H7 (cell line): Measurements from ENCODE around the gene OR6C65. TPM values are rescaled to one million over a fixed set of nuclear protein-coding genes. Genes with fewer than 3 reads are reported as not detected.
"Not testable (repeated sequence)": the region's sequence is repeated elsewhere in the genome, so short reads cannot be mapped to it uniquely, and the experiment has no call there.

Experiments
- DNase-seq: peaks from one replicate; pipeline ENCODE4 v3.0.0; 2012
- H3K27me3 ChIP-seq: 2 replicates; pipeline ENCODE4 v1.6.0; 2011; ENCODE audit warnings: mild to moderate bottlenecking, low read length; ENCODE audit not compliant: control insufficient read depth, insufficient read depth
- H3K36me3 ChIP-seq: replicated peaks from 2 replicates; pipeline ENCODE4 v1.5.1; 2011; ENCODE audit warnings: low read length; ENCODE audit not compliant: control insufficient read depth, insufficient read depth
- H3K4me3 ChIP-seq: 2 replicates; pipeline ENCODE4 v1.5.1; 2011; ENCODE audit warnings: low read depth, mild to moderate bottlenecking, control low read depth, low read length, moderate library complexity; ENCODE audit not compliant: insufficient read depth
- total RNA-seq: library from RNA; depleted of rRNA; stranded (reverse); fragments of >200 nt; shearing (Covaris generic); gene quantifications from 2 replicates; pipeline ENCODE4 v1.2.3, GENCODE V29; 2014; rRNA removed

The OR6C65 gene
- total RNA-seq = not detected in 2 replicates

DNA sequence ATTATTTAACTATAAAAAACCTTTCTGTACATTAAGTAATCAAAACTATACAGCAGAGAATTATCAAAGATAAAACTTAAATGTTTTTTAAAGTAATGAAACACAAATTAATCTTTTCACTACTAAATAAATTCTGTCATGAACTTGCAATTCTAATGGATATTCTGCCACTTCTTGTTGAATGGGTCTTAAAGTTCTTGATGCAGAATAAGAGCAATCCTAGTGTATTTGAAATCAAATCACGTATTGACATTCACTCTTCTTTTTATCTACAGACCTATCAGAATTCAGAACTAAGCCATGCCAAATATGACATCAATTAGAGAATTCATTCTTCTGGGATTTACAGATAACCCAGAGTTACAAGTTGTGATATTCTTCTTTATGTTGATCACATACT, at the start of gene OR6C65:
OR6C65 (plus strand) TSS at position 301 of the 400 bp plus-strand sequence; CDS start at position 301, 0 bp downstream.
- H3K36me3 ChIP-seq = no peaks in the 10 kb centered on the region
- no peaks in the 10 kb centered on the region for H3K27me3 ChIP-seq
- DNase-seq = no peak
- H3K4me3 ChIP-seq = no peak within 1 kb of the TSS

DNA sequence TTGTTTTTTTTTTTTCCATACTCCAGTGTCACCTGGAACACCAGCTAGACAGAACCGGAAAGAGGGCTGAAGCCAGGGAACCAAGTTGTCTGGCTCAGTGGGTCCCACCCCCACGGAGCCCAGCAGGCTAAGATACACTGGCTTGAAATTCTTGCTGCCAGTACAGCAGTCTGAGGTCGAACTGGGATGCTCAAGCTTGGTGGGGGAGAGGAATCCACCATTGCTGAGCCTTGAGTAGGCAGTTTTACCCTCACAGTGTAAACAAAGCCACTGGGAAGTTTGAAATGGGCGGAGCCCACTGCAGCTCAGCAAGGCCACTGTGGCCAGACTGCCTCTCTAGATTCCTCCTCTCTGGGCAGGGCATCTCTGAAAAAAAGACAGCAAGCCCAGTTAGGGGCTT, 45.0 kb upstream of the OR6C65 start:
- H3K4me3 ChIP-seq, DNase-seq, H3K36me3 ChIP-seq, H3K27me3 ChIP-seq: not testable (repeated sequence)

DNA sequence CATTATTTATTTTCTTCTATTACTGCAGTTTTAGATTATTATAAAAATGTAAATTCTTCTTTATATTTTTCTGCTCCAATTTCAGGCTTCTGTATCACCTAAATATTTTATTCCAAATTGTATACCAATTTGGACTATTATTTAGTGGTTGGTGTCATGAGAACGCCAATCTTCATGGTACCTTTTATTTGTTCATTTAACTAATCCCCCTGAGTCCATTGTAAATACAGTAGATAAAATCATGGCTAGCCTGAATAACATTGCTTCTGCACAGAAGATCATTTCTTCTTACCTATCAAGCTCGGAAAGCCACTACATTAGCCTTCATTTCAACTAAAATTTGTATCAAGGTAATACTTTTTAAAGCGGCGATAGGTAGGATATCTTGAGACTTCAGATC, 37.7 kb upstream of the OR6C65 start, which contains the start of gene OR6C75:
OR6C75 (plus strand) TSS at position 301 of the 400 bp plus-strand sequence. CDS start 2,136 bp downstream, outside the sequence.
- Histone ChIP-seq H3K36me3 (no peaks in the 10 kb centered on the region), H3K4me3 (no peak within 1 kb of the TSS), H3K27me3 (no peaks in the 10 kb centered on the region)
- DNase-seq = no peak

DNA sequence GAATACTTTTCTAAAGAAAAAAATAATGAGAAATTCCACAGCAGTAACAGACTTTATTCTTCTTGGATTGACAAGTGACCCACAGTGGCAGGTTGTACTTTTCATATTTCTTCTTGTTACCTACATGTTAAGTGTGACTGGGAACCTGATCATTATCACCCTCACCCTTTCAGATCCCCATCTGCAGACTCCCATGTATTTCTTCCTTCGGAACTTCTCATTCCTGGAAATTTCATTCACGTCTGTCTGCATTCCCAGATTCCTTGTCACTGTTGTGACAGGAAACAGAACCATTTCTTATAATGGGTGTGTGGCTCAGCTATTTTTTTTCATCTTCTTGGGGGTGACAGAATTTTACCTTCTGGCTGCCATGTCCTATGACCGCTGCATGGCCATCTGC, 35.2 kb upstream of the OR6C65 start:
- H3K36me3 ChIP-seq = no peaks in the 10 kb centered on the region
- no peak overlapping the region for H3K4me3 ChIP-seq
- DNase-seq = no peak
- H3K27me3 ChIP-seq = no peaks in the 10 kb centered on the region

DNA sequence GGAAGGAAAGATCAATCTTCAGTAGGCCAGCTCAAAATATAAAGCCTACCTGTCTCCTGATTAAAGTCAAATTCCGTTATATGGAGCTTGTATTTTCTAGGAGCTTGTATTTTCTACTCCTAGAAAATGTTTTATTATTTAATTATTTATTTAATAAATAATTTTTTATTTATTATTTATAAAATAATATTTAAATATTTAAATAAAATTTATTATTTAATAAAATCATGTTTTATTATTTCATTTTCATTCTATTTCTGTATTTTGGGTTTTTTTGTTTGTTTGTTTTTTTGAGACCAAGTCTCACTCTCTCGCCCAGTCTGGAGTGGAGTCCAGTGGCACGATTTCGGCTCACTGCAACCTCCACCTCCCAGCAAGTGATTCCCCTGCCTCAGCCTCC, 27.8 kb upstream of the OR6C65 start:
- H3K4me3 ChIP-seq = no peak overlapping the region
- no peak for DNase-seq
- no peaks in the 10 kb centered on the region for H3K36me3 ChIP-seq
- H3K27me3 ChIP-seq = no peaks in the 10 kb centered on the region

DNA sequence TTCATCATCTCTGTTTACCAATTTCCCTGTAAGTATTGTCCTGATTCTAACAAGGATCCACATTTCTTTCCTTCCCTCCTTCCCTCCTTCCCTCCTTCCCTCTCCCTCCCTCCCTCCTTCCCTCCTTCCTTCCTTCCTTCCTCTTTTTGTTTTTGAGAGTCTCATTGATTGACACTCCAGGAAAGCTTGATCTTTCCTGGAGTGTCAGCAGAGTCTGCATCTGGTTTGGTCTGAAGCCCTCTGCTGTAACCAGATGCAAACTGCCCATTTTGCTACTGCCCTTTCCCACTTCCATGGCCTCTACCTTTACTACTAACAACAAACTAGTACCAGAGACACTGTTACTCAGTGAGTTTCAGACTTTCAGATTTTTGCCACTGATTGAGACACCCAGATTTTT, 14.4 kb upstream of the OR6C65 start:
- Histone ChIP-seq H3K4me3 (no peak overlapping the region), H3K36me3 (no peaks in the 10 kb centered on the region), H3K27me3 (no peaks in the 10 kb centered on the region)
- DNase-seq = peak; percentile 15

DNA sequence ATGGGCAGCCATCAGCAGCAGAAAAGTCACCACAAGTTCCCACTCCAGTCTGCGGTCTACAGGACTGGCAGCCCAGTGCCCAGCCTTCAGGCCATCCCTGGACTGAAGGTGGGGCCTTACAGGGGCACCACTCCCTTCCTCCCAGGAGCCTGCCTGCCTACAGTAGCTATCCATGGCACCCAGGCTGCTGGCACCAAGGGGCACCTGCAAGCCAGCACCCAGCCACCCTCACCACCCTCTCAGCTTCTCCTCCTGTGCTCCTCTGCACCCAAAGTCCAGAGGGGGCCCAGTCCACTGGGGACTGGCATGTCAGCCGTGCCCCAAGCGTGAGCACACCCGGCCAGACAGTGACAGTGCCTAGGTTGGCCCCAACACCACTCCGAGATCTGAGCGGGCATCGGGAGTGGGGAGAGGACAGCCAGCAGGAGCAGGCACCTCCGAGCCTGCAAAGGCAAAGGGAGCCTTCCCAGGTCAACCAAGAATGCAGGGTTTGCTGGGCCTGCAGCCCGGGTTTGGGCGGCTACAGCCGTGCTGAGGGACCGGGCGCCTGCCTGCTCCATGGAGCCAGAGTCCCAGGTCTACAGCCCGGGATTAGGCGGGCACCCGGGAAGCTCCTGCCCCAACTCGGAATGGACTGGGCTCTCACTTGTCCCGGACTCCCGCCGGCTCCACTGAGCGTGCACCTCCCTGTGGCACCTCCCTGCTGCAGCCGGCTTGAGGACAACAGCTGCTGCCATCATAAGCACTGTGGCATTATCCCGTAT, 8.1 kb upstream of the OR6C65 start:
- Histone ChIP-seq H3K27me3 (no peaks in the 10 kb centered on the region), H3K36me3 (no peaks in the 10 kb centered on the region), H3K4me3 (no peak overlapping the region)
- DNase-seq = peak; percentile 4

DNA sequence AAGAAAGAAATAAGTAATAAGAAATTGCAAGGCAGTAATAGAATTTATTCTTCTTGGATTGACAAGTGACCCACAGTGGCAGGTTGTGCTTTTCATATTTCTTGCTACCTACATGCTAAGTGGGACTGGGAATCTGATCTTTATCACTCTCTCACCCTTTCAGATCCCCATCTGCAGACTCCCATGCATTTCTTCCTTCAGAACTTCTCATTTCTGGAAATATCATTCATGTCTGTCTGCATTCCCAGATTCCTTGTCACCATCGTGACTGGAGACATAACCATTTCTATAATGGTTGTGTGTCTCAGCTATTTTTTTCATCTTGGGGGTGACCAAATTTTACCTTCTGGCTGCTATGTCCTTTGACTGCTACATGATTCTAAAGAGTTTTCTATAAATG, 4.0 kb upstream of the OR6C65 start:
- Histone ChIP-seq H3K27me3 (no peaks in the 10 kb centered on the region), H3K4me3 (no peak overlapping the region), H3K36me3 (no peaks in the 10 kb centered on the region)
- no peak for DNase-seq

DNA sequence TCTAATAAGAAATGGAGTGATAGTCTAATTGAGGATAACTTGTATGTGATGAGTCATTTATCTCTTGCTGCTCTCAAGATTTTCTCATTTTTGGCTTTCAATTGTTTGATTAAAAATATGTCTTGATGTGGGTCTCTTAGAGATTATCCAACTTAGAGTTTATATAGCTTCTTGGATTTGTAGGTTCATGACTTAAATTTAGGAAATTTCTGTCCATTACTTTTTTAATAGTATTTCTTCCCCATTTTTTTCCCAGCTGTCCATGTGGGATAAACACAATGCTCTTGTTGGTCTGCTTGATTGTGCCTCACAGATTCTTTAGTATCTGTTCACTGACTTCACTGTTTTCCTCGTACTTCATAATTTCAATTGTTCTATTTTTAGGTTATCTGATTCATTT, 7.5 kb downstream of the OR6C65 start:
- Histone ChIP-seq H3K36me3 (no peaks in the 10 kb centered on the region), H3K27me3 (no peaks in the 10 kb centered on the region), H3K4me3 (no peak overlapping the region)
- DNase-seq = no peak

DNA sequence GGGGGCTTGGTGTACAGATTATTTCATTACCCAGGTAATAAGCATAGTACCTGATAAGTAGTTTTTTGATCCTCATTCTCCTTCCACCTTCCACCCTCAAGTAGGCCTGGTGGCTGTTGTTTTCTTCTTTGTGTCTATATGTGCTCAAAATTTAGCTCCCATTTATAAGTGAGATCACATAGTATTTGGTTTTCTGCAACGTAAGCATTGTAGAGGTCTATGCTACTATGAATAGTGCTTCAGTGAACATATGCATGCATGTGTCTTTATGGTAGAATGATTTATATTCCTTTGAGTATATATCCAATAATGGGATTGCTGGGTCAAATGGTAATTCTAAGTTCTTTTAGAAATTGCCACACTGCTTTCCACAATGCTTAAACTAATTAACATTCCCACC, 8.8 kb downstream of the OR6C65 start:
- H3K36me3 ChIP-seq, H3K4me3 ChIP-seq, H3K27me3 ChIP-seq, DNase-seq: not testable (repeated sequence)

DNA sequence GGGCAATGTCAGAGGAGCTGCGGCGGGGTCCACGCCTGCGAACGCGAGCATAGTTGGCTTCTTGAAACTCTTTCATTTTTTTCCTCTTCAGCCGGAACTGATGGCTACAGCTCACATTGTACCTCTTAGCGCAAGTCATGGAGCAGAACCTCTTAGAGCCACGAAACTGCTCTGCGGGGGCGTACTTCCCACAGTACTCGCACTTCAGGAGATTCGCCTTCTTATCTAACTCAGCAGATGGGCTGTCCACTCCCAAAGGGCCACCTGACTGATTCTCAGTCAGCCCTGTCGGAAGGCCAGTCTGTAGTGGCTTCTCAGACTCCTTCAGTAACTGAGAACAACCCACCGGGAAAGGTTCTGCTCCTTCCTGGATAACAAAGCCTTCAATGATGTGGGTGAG, 11.8 kb downstream of the OR6C65 start:
- not testable (repeated sequence) for DNase-seq, H3K27me3 ChIP-seq, H3K4me3 ChIP-seq, H3K36me3 ChIP-seq

DNA sequence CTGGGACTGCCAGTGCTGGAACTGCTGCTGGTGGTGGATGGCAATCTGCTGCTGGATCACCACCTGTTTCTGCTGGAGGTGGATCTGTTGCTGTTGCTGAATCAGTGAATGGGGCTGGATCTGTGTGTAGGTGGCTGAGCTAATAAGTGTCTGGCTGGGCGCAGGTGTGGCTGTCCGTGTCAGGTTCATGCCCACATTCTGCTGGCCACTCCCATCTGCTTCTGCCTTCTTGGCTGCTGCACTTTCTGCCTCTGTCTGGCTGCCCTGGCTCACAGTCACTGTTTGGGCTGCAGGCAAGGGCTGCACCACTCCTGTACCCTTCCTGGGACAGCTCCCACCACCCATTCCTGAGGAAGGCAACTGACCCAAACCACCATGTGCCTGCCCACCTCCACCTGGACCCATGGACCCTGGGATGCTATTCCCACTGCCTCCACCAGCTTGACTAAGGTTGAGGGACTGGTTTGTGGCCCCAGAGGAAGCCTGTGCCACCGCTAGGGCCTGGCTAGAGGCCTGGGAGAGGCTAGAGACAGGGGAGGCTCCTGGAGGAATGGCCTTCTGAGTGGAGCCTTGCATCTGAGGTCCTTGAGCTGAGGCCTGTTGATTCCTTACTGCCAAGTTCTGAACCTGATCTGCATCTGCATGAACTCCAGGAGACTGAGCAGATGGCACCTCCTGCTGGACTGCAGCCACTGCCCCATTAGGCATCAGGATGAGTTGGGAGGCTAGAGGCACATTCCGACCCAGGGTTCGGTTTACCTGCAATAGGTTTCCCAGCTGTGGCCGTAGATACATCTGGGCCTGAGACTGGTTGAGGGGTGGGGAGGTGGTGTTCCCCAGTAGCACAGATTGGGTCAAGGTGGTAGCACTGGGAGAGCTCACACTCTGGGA, 13.4 kb downstream of the OR6C65 start:
- H3K27me3 ChIP-seq, DNase-seq, H3K36me3 ChIP-seq: not testable (repeated sequence)

DNA sequence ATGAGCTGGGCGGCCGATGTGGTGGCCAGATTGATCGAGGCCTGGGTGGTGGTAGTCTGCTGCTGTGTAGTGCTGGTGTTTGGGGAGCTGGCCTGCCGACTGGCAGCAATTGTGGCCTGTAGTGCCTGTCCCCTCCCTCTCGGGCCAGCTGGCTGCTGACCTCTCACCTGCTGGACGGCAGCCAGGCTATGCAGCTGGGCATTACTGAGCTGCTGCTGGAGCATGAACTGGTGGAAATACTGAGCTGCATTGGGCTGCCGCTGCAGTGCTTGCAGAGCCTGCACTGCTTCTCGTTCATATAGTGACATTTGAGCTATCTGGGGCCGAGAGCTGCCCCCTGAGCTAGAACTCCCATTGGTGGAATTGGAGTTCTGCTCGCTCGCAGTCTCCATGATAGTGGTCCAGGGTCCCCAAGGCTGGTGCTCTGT, 14.1 kb downstream of the OR6C65 start:
- H3K36me3 ChIP-seq, H3K27me3 ChIP-seq, H3K4me3 ChIP-seq: not testable (repeated sequence)
- DNase-seq = peak; percentile 11

More for the DNA sequence above, 13.4 kb downstream of the OR6C65 start:
- not testable (repeated sequence) for H3K4me3 ChIP-seq

DNA sequence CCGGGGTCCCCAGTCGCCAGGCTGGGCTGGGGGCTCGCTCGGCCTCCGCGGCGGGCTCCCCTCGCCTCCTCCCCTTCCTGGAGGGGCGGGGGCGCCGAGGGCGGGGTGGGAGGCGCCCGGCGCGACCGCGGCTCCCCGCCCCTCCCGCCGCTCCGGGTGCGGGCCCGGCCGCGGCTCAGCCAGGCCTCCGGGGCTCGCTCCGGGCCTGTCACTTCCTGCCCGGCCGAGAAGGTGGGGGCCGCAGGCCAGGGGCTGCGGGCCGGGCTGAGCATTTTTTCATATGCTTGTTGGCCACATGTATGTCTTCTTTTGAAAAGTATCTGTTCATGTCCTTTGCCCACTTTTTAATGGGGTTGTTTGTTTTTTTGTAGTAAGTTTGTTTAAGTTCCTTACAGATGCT, 14.6 kb downstream of the OR6C65 start:
- H3K4me3 ChIP-seq = not testable (repeated sequence)

DNA sequence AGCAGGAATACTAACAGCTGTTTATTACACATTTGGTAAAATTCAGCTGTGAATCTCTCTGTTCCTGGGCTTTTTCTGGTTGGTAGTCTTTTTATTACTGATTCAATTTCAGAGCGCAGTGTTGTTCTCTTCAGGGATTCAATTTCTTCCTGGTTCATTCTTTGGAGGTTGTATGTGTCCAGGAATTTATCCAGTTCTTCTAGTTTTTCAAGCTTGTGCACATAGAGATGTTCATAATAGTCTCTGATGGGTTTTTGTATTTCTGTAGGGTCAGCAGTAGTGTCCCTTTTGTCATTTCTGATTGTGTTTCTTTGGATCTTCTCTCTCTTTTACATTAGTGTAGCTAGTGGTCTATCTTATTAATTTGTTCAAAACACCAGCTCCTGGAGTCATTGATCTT, 16.6 kb downstream of the OR6C65 start:
- DNase-seq = no peak
- Histone ChIP-seq H3K27me3 (no peaks in the 10 kb centered on the region), H3K4me3 (no peak overlapping the region), H3K36me3 (no peaks in the 10 kb centered on the region)

More for the DNA sequence above, 14.6 kb downstream of the OR6C65 start:
- not testable (repeated sequence) for H3K27me3 ChIP-seq, DNase-seq, H3K36me3 ChIP-seq
